ENCODE results near the gene TMC4. TPM values are rescaled to one million over a fixed set of nuclear protein-coding genes. Genes with fewer than 3 reads are reported as not detected.

The TMC4 gene
- total RNA-seq, 2 donors from 2014 or later: 0.41 to 7.8 TPM

DNA sequence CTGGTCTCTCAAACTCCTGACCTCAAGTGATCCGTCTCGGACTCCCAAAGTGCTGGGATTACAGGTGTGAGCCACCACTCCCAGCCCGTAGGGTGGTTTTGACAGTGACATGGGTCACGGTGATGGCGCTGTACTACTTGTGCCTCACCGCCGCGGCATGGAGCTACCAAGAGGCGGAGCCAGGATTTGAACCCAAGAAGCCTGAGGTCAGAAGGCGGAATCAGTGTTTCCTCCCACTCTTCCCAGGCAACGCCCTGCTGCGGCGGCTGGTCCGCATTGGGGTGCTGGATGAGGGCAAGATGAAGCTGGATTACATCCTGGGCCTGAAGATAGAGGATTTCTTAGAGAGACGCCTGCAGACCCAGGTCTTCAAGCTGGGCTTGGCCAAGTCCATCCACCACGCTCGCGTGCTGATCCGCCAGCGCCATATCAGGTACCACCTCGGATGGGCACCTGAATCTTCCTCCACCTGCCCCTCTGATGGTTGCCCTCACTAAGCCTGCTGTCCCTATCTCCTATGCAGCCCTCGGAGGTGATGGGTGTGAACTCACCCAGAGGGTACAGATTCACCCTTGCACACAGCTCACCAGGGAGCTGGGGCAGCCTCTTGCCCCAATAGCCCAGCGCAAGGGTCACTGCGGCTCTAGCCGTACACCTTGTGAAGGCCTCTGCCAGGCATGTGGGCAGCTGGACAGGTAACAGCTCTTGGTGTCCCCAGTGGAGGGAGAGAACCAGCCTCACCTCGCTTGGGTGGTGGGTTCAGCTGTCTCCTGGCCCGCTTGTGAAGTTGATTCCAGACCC, 33.3 kb upstream of the TMC4 start:
- H3K4me3 ChIP-seq: no peak overlapping the region
- peaks cover 31 to 62% of the 10 kb centered on the region in 2 donors for H3K4me1 ChIP-seq (ENCODE audit: control insufficient read depth in 1 of 2, low read depth in 2 of 2)
- no peaks in the 10 kb centered on the region for H3K27me3 ChIP-seq (replicated peaks; ENCODE audit: insufficient read depth)
- H3K27ac ChIP-seq: peak overlapping the region in 1 of 2 donors; percentile 36
- ATAC-seq (ENCODE audit: insufficient number of reproducible peaks, low FRiP score, low read depth) (no peak), DNase-seq (ENCODE audit: low spot score) (no peak)
- H3K9me3 ChIP-seq: no peaks in the 10 kb centered on the region
- peaks cover 47% of the 10 kb centered on the region for H3K36me3 ChIP-seq
- TF ChIP-seq, protein P1, sequence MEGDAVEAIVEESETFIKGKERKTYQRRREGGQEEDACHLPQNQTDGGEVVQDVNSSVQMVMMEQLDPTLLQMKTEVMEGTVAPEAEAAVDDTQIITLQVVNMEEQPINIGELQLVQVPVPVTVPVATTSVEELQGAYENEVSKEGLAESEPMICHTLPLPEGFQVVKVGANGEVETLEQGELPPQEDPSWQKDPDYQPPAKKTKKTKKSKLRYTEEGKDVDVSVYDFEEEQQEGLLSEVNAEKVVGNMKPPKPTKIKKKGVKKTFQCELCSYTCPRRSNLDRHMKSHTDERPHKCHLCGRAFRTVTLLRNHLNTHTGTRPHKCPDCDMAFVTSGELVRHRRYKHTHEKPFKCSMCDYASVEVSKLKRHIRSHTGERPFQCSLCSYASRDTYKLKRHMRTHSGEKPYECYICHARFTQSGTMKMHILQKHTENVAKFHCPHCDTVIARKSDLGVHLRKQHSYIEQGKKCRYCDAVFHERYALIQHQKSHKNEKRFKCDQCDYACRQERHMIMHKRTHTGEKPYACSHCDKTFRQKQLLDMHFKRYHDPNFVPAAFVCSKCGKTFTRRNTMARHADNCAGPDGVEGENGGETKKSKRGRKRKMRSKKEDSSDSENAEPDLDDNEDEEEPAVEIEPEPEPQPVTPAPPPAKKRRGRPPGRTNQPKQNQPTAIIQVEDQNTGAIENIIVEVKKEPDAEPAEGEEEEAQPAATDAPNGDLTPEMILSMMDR (IDR thresholded peaks at IDR 0.05): no peak

DNA sequence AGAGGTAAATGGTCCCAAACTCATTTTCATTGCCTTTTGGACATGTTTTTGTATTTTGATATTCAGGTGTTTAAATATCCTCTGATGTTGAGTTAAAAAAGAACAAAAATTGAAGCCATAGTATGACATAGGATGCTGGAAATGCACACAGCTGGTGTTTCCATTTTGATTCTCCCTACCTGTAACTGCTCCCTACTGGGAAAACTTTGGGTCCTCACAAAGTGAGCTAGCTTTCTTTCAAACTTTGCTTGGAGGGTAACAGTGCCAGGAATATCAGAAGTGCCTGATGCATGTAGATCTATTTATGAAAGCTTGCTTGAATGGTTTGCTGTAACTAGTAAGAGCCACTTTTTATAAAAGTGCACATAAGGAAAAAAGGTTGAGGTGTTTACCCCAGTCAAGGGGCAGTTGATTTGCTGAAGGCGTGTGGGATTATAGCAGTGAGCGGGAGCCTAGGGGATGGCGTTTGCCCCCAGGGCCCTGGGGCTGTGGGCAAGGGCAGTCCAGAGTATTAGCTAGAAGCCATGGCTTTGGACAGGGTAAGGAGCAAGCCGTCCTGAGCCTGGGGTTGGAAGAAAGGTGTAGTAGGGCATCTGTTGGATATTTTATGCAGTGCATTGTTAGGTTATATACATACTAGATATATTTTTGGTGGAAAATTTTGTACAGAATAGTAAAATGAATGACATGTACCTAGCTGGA, 32.0 kb upstream of the TMC4 start:
- Histone ChIP-seq H3K4me1 (ENCODE audit: control insufficient read depth in 1 of 2, low read depth in 2 of 2) (peaks cover 31 to 61% of the 10 kb centered on the region in 2 donors), H3K27me3 (replicated peaks; ENCODE audit: insufficient read depth) (no peaks in the 10 kb centered on the region), H3K27ac (no peak overlapping the region), H3K36me3 (peaks cover 47% of the 10 kb centered on the region), H3K9me3 (no peaks in the 10 kb centered on the region), H3K4me3 (no peak overlapping the region)
- TF ChIP-seq, protein P1 (IDR thresholded peaks at IDR 0.05): no peak
- ATAC-seq (ENCODE audit: insufficient number of reproducible peaks, low FRiP score, low read depth) (no peak), DNase-seq (ENCODE audit: low spot score) (no peak)

DNA sequence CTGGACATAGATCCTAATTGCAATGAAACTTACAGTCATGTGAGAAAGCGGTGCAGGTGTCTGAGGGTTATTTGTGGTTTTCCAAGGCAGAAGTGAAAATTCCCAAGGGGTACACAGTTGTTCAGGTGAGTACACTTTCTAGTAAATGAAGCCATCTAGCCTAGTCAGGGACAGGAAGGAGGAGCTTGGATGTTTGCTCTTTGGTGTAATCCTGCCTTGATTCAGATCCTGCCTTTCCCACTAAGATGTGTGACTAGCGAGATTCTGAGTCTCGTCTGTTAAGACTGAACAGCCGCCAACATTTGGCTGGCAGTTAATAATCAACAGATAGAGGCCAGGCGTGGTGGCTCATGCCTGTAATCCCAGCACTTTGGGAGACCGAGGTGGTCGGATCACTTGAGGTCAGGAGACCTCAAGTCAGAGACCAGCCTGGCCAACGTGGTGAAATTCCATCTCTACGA, 30.2 kb upstream of the TMC4 start:
- TF ChIP-seq, protein P1 (IDR thresholded peaks at IDR 0.05): no peak
- DNase-seq (ENCODE audit: low spot score): no peak
- Histone ChIP-seq H3K9me3 (no peaks in the 10 kb centered on the region), H3K27me3 (replicated peaks; ENCODE audit: insufficient read depth) (no peaks in the 10 kb centered on the region), H3K36me3 (peaks cover 47% of the 10 kb centered on the region), H3K4me1 (ENCODE audit: control insufficient read depth in 1 of 2, low read depth in 2 of 2) (peaks cover 24 to 49% of the 10 kb centered on the region in 2 donors), H3K4me3 (no peak overlapping the region), H3K27ac (no peak overlapping the region)
- ATAC-seq (ENCODE audit: insufficient number of reproducible peaks, low FRiP score, low read depth): no peak

DNA sequence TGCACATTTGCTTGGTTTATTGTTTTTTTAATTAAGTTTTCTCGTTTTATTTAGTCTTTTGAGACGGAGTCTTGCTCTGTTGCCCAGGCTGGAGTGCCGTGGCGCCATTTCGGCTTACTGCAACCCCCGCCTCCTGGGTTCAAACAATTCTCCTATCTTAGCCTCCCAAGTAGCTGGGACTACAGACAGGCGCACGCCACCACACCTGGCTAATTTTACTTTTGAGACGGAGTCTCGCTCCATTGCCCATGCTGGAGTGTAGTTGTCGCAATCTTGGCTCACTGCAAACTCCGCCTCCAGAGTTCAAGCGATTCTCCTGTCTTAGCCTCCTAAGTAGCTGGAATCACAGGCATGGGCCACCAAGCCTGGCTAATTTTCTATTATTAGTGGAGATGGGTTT, 29.0 kb upstream of the TMC4 start:
- Histone ChIP-seq H3K4me1 (ENCODE audit: control insufficient read depth in 1 of 2, low read depth in 2 of 2) (peaks cover 24 to 49% of the 10 kb centered on the region in 2 donors), H3K36me3 (peaks cover 38% of the 10 kb centered on the region), H3K27ac (peak overlapping the region in 1 of 2 donors; percentile 87), H3K4me3 (peak overlapping the region; percentile 82), H3K27me3 (replicated peaks; ENCODE audit: insufficient read depth) (no peaks in the 10 kb centered on the region), H3K9me3 (no peaks in the 10 kb centered on the region)
- ATAC-seq (ENCODE audit: insufficient number of reproducible peaks, low FRiP score, low read depth) (no peak), DNase-seq (ENCODE audit: low spot score) (no peak)
- TF ChIP-seq, protein P1 (IDR thresholded peaks at IDR 0.05): no peak

DNA sequence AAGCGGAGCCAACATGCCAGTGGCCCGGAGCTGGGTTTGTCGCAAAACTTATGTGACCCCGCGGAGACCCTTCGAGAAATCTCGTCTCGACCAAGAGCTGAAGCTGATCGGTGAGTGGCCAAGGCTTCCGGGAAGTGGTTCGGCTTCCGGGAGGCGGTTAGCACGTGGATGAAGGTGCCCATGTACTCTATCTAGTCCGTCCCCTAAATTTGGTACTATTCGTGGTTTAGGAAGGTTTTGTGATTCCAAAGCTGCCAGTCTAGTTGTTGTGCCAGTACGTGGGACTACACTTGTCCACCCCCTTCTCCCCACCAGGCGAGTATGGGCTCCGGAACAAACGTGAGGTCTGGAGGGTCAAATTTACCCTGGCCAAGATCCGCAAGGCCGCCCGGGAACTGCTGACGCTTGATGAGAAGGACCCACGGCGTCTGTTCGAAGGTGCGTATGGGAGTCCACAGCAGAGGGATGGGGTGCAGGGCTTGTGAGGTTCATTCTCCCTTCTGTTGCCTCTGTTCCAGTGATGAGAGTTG, 28.3 kb upstream of the TMC4 start:
- Histone ChIP-seq H3K9me3 (no peaks in the 10 kb centered on the region), H3K36me3 (peaks cover 31% of the 10 kb centered on the region), H3K27me3 (replicated peaks; ENCODE audit: insufficient read depth) (no peaks in the 10 kb centered on the region), H3K4me3 (peak overlapping the region; percentile 82), H3K4me1 (ENCODE audit: control insufficient read depth in 1 of 2, low read depth in 2 of 2) (peaks cover 24 to 49% of the 10 kb centered on the region in 2 donors), H3K27ac (peak overlapping the region; percentile 87 to 91)
- ATAC-seq (ENCODE audit: insufficient number of reproducible peaks, low FRiP score, low read depth): no peak
- TF ChIP-seq, protein P1 (IDR thresholded peaks at IDR 0.05): no peak
- no peak for DNase-seq (ENCODE audit: low spot score)

Data from thoracic aorta (tissue), 2 donors.